Medulla oblongata (tissue), 1 donor: Measurements from ENCODE around the gene EDAR.

Source experiments
- DNase-seq: peaks from one replicate; pipeline ENCODE4 v3.0.0-alpha.2; 2015; ENCODE audit errors: extremely low spot score

The EDAR gene

GRCh38 chr2:109001201-109001600, 12.2 kb upstream of the EDAR start:
- no peak for DNase-seq

- DNase-seq: no peak
Measured at GRCh38 chr2:109000738-109001137, 11.7 kb upstream of the EDAR start.

GRCh38 chr2:108998911-108999310, 9.9 kb upstream of the EDAR start:
- DNase-seq: no peak

- DNase-seq: no peak
Measured at GRCh38 chr2:108994178-108994577, 5.2 kb upstream of the EDAR start.

DNA sequence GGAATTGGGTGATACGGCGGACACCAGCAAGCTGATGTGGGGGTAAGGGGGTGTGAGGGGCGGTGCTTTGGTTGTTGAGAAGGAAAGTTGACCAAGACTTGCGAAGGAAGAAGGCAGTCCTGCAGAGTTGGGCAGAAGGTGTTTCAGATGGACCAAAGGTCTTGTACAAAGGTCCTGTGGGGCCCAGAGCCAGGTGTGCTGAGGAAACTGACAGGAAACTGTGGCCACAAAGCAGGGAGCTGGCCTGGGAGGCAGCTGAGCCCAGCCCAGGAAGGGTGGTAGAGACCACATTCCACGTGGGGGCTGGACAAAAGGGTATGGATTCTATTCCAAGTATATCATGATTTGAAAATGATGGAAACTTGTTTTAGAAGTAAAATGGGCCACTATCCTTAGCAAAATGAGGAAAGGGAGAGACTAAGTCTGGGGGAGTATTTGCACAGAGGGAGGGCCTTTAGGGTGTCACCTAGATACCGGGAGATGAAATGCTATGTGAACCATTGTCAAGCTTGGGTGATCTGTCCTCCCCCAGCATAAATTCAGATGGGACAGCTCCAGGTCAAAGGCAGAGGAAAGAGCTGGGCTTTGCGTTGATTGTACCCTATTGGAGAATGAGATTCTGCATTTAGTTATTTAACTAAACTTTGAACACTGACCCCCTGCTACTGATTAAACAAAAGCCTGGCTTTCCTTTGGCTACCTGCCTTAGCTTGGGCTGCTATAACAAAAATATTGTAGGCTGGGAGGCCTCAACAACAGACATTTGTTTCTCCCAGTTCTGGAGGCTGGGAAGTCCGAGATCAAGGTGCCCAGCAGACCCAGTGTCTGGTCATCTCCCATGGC, 4.3 kb upstream of the EDAR start:
- no peak for DNase-seq

DNA sequence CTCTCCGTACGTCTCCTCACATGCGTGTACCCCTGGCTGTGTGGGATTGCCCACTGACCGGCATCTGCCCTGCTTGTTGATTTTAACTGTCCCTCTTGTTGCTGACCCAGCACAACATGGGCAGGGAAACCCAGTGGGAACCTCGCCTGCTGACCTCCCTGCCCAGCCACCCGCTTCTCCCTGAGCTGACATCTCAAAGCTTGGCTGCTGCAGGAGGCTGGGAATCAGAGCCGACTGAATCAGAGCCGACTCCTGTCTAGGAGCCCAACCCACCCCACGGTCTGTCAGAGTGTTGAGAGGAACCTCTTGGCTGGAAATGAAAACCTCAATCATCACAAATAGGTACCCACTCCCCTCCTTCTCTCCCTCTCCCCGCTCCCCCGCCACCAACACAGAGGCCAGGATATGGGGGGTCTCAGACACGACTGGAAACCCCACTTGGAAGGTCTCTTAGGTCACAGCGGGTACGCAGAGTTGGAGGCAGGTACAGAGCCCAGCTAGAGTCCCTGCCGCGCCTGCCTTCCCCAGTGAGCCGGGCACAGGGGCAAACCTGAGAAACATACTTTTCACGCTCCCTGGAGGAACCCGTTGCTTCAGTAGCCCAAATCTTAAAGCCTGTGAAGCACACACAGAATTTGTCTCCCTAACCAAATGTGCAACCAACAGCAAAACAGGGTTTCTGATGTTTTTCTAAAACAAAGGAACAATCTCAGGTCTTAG, 784 bp downstream of the EDAR start:
- no peak for DNase-seq

- DNase-seq: no peak
Measured at GRCh38 chr2:108986916-108987510, 2.0 kb downstream of the EDAR start.

- DNase-seq: no peak
Measured at GRCh38 chr2:108983610-108984009, 5.4 kb downstream of the EDAR start.

DNA sequence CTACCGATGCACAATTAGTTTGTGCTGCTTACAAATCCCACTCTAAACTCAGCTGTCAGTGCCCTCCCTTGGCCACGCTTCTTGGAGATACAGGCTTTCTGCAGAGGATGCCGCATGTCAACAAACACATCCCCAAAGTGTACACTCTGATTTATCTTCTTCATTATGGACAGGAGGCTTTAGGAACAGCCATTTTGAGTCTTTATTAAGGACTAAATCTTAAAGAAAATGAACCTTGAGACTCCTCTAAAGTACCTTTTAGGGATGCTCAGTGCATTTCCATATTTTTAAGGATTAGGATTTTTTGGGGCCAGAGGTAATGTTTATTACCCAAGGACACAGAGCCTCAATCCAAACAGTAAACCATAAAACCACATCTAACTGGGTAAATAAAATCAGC, 6.0 kb downstream of the EDAR start:
- DNase-seq: no peak

- no peak for DNase-seq
Measured at GRCh38 chr2:108982259-108982679, 6.8 kb downstream of the EDAR start.

GRCh38 chr2:108981846-108982245, 7.2 kb downstream of the EDAR start:
- DNase-seq: no peak

- no peak for DNase-seq
Measured at GRCh38 chr2:108980076-108980475, 8.9 kb downstream of the EDAR start.

GRCh38 chr2:108979461-108979860, 9.6 kb downstream of the EDAR start:
- DNase-seq: no peak

DNA sequence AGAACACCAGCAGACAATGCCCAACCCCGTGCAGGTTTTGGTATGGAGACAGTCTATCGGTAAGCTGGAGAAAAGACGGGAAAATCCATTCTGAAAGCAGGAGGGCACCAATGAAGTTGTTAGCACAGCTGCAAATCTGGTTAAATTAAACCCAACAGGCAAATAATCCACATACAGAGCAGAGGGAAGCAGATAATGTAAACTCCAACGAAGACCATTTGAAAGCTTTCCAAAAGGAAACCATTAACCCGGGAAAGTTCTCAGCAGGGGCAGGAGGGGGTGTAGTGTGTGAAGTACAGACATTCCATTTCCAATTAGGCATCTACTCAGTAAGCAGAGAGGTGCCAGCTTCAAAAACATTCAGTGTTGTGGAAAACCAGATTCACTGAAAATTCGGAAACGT, 10.3 kb downstream of the EDAR start:
- DNase-seq: no peak

DNA sequence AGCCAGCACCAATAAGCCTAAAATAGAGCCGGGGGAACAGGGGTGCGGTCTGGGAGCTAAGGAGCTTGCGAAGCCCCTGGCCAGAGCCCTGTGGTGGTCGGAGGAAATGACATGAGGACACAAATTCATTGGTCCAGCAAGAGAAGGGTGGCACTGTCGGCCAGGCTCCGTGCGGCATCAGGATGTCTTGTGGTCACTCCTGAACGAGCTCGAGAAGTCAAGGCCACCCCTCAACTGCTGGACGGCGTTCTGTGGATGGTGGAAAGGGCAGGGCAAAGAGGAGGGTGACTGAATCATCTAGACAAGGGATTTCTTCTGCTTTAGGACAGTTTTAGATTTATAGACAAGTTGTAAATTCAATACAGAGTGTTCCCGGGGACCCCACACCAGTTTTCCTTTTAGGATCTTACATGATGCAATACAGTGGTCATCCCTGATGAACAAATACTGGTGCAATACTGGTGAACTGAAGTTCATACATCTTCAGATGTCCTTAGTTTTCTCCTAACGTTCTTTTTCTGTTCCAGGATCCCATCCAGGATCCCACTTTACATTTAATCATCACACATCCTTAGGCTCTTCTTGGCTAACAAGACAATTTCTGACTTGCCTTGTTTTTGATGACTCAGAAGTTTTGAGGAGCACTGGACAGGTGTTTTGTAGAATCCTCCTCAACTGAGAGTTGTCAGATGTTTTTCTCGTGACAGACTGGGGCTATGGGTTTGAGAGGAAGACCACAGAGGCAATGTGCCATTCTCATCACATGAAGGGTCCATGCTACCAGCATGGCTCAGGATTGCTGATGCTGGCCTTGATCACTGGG, 13.2 kb downstream of the EDAR start:
- DNase-seq: no peak

DNA sequence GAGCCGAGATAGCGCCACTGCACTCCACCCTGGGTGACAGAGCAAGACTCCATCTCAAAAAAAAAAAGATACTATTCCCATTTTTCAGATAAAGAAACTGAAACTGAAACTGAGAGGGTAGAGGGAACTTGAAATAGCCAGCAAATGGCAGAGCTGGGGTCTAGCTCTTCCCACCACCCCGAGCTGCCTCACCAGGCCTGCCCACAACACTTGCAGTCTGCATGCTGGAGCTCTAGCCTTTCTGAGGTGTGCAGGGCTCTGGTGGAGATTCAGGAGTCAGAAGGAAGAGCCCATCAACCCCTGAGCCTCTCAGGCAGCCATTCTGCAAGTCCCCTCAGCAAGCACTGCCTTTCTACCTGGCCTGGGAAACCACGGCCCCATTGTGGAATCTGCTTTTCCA, 14.3 kb downstream of the EDAR start:
- no peak for DNase-seq

DNA sequence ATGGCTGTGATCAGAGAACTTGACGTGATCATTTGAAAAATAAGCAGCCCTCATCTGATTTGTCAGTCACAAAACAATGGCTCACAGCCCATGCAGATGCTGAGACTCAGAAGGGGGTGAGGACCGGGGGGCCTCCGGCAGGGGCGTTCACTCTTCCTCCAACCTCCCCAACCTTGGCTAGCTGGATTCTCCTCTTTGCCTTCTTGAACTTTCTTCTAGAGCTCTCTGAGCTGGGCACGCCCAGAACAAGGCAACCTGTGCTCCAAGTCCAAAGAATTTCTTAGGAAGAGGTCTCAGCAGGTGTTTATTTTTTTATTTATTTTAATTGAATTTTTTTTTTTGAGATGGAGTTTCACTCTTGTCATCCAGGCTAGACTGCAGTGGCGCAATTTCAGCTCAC, 16.4 kb downstream of the EDAR start:
- DNase-seq: no peak

GRCh38 chr2:108971661-108972566, 17.1 kb downstream of the EDAR start:
- DNase-seq: no peak

DNA sequence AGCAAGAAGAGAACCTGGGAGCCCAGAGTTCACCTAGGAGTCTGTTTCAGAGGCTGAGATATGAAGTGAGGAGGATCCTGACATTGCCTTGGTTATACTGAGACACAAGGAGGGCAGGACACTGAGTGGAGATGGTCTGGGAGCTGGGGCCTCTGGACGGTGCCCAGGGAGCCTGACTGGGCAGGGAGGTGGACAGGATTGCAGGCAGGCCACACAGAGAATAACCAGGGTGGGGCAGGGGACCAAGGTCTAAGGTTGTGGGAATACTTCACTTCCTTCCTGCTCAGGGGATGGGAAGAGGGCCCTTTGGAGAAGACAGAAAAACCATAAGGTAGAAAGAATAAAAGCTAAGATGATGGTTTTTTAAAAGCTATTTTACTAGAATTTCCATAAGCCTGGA, 18.7 kb downstream of the EDAR start:
- DNase-seq: no peak

DNA sequence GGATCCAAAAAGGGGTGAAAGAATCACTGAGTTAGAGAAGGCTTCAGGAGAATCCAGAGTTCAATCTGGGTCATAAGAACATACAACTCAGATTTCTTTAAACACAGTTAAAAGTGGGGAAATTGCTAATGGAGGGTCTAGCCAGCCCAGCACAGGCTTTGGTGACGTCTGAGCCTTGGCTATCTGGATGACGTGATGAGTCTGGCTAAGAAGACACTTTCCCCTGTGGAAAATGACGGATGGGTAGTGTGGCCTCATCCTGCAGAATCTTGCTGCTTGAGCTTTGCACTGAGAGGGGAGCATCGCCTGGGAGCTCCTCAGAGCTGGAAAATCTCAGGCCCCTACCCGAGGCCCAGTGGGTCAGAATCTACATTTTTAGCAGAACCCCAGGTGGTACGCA, 19.2 kb downstream of the EDAR start:
- no peak for DNase-seq

- no peak for DNase-seq
Measured at GRCh38 chr2:108968619-108969018, 20.4 kb downstream of the EDAR start.
